Activated T-cell treated with anti-CD3 and anti-CD28 coated beads for 4 hours (primary cell): ENCODE results near the gene SLC9A1.

Experiments used
- DNase-seq: peaks from one replicate; pipeline ENCODE4 v3.0.0-alpha.2; 2020

The SLC9A1 gene

GRCh38 chr1:27058966-27059669 lies 95.8 kb downstream of the SLC9A1 start:
- no peak for DNase-seq

DNA sequence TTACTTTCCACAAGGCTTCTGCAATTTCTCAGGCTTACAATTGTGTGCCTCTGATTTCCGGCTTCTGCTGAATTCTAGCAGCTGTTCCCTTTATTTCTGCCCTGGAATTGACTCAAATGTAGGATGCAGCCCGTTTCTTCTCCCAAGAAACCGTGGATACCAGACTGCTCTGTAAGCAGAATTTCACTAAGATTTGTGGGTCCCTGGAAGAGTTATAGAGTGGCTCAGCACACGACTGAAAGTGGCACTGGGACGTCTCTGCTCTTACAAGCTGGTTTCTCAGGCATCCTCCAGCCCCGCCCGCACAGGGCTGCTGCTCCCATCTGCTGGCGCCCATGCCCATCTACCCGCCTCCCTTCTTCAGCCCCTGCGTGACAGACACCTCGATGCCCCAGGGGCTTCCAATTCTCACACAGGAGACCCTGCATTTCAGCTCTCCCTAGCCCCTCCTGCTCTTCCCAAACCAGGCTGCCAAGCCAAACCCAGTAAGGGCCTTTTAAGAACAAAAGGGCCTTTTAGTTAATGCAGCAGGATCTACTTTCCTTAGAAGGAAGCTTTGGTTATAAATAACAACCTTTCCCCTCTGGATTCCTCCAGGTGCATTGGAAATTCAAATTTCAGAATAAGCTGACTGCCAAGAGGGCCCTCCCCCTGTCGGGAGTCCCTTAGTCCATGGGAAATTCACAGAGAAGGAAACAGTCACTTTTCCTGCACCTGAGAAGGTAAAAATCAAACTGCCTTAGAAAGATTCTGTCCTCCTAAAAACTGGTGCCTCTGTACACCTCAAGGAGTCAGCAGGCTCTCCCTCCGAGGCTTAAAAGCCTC lies 96.9 kb downstream of the SLC9A1 start:
- no peak for DNase-seq

DNA sequence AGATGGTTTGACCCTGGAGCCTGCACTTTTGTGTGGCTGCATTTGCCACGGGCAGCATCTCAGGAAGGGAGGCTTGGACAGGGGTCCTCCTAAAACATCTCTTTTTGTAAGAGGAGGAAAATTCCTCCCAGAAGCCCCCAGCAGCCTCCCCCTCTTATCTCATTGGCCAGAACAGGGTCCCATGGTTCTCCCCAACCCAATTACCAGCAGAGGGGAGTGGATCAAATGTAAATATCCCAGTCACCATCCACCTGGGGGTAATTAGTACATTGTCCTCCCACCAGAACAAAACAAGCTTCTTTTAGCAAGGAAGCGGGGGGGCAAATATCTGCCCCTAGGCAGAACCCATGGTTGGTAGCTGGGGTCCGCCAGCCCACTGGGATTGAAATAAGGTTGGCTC lies 97.5 kb downstream of the SLC9A1 start:
- no peak for DNase-seq

GRCh38 chr1:27053977-27054753 lies 100.8 kb downstream of the SLC9A1 start:
- no peak for DNase-seq

GRCh38 chr1:27052527-27052926 lies 102.4 kb downstream of the SLC9A1 start:
- no peak for DNase-seq

GRCh38 chr1:27049607-27050006 lies 105.3 kb downstream of the SLC9A1 start:
- DNase-seq, result no peak

GRCh38 chr1:27049100-27049499 lies 105.8 kb downstream of the SLC9A1 start:
- no peak for DNase-seq
